Measurements from ENCODE around the gene CUL2. TPM values are rescaled to one million over a fixed set of nuclear protein-coding genes. Genes with fewer than 3 reads are reported as not detected.
"Not testable (repeated sequence)": the region's sequence is repeated elsewhere in the genome, so short reads cannot be mapped to it uniquely, and the experiment has no call there.

Gene CUL2
- total RNA-seq, 1 experiment from 2014 or later, result 51.9 TPM

DNA sequence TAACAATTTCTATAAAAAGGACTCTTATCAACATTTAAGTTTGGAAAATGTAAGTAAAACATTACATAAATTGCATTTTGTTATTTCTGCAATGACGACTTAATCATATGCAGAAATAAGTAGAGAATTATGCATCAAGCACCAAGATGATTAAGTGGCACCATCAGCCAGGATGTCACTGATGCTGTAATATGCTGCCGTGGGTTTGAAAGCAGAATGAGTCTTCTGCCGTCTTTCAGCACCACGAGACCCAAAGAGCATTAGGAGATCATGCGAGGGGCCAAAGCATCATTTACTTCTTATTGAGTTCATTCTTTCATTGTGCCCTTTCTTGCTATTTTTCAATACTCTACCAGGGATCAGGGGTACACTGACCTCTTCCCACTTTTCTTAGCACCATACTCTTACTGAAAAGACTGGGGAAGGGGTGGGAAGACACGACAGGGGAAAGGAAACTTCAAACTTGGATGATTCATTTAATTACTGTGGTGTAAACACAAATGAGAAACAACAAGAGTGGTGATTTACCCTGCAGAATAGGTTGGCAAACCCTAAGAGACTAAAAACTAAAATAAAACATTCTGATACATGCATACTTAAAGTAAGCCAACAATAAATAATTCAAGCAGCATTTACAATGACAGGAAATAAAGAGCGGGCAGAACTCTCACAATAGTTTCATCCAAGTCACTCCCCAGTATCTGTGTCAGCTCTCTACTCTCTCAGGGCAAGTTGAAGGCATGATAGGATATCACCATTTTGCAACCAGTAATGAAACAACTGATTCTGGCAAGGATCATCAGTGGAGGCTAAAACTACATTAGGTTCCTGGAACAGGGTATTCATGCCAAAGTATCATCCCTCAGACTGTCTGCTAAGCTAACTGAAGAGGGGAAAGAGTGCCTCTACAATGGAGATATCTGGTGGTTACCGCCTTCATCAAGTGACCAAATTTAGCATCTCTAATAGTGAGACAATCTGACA, 70.8 kb downstream of the CUL2 start:
- no peak for DNase-seq (ENCODE audit: low read depth)

DNA sequence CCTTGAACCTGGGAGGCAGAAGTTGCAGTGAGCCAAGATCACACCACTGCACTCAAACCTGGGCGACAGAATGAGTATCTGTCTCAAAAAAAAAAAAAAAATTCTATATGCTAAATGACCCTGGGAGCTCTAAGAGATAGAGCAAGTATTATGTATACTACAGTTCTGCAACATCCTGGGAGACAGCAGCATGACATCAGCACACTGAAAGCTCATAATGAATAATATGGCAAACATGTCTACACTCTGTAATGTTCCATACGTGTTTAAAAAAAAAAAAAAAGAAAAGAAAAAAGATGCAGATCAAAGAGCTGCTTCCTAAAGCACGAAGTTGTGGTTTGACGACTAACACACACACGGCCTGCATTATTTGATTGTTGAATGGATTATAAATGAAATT, 72.5 kb downstream of the CUL2 start:
- no peak for DNase-seq (ENCODE audit: low read depth)

DNA sequence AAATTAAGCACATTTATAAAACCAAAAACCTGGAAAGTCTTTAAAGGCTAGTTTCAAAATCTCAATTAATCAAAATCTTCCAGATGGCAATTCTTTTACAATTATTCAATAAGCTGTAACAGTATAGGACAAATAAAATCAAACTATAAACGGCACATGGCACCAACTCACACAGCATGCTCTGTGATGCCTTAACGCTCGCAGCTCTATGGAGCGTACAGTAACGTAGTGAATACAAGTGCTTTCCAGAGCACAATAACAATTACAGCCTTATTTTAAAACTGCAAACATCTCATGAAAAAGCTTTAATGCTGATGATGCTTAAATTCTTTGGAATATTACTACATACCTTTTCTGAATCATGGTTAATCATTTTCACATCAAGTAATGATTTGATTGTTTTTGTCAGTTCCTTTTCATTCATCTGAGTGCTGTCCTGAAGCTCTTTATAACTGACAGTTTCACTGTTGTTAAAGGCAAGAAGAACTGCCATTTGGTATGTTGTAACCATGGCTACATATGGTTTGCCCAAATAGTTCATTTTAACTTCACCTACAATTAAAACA, 74.2 kb downstream of the CUL2 start:
- no peak for DNase-seq (ENCODE audit: low read depth)

DNA sequence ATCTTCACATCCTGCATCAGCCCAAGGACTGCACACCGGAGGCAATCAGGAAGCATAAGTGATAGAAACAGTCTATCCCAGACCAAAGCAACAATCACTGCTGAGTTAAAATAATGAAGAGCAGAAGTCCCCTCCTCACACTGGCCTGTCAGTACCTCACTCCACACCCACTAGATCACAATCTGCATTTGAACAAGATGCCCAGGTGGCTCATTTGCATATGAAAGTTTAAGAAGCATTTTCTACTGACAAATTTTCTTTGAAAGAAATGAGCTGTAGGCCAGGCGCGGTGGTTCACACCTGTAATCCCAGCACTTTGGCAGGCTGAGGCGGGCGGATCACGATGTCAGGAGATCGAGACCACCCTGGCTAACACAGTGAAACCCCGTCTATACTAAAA, 77.4 kb downstream of the CUL2 start:
- DNase-seq (ENCODE audit: low read depth), result no peak

DNA sequence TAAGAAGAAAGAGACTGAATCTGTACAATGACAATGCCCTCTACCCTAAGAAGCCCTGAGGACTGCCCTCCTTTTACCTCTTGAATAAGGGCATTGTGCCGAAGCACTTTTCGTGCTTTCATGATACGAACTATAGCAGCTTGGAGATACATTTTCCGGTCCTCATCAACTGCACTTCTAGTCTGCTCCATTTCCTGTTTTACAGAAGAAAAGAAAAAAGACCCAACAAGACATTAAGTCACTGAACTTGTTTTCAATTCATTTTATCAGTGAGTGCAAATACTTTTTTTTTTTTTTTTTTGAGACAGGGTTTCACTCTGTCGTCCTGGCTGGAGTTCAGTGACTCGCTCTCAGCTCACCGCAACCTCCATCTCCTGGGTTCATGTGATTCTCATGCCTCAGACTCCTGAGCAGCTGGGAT, 78.4 kb downstream of the CUL2 start:
- peak; percentile 12 for DNase-seq (ENCODE audit: low read depth)

DNA sequence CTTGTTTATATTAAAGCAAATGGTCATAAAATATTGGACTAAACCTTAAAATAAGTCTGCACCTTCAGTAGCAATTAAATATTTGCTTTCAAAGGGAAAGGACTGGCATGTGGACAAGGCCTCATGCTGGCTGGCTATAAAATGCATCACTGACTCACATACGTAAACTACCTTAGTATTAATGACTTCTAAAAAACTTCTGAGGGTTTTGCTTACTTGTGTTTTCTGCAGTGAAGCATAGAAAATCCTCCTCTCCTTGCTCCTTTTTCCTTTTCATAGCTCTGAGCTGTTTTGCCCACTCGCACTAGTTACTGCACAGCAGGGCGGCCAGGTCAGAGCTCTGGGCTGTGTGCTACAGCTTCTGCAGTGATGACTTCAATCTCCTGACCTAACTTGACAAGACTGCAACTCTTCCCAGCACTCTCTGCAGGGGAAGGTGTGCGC, 82.3 kb downstream of the CUL2 start:
- DNase-seq (ENCODE audit: low read depth), result no peak

GRCh38 chr10:35006836-35007235, 83.3 kb downstream of the CUL2 start:
- no peak for DNase-seq (ENCODE audit: low read depth)

GRCh38 chr10:35005868-35006267, 84.3 kb downstream of the CUL2 start:
- DNase-seq (ENCODE audit: low read depth), result peak; percentile 93

- no peak for DNase-seq (ENCODE audit: low read depth)
Observed at GRCh38 chr10:35004651-35005050, 85.5 kb downstream of the CUL2 start.

DNA sequence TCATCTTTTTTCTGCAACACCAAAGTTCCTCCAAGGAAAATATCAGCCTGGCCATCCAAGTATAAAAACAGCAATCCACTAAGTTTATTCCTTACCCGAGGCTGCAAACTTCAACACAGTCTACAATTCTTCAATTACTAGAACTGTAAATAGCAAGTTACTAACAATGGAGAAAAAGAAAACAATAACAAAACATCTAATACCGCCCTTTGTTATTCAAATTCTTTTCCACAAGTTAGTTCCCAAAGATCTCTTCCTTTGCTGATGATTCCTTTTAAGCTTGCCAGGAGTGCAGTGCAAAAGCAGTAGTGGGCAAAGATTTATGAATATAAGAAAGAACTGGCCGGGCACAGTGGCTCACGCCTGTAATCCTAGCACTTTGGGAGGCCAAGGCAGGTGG, 86.2 kb downstream of the CUL2 start:
- no peak for DNase-seq (ENCODE audit: low read depth)

GRCh38 chr10:35000936-35001335, 89.2 kb downstream of the CUL2 start:
- DNase-seq (ENCODE audit: low read depth), result no peak

DNA sequence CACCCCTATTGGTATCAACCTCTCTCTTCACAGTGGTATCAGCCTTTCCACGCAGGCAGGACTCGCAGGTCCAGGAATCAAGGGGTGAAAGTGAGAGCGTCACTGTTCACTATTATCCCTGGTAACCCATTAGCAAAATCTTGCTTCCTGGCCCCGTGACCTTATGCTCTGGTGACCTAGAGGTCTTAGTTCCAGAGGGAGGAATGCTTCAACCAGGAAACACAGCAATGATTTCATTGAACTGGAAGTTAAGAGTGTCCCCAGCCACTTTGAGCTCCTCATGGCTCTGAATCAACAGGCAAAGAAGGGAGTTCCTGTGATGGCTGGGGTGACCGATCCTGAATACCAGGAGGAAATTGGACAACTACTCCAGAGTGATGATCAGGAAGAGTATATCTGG, 90.6 kb downstream of the CUL2 start:
- DNase-seq (ENCODE audit: low read depth), result no peak

DNA sequence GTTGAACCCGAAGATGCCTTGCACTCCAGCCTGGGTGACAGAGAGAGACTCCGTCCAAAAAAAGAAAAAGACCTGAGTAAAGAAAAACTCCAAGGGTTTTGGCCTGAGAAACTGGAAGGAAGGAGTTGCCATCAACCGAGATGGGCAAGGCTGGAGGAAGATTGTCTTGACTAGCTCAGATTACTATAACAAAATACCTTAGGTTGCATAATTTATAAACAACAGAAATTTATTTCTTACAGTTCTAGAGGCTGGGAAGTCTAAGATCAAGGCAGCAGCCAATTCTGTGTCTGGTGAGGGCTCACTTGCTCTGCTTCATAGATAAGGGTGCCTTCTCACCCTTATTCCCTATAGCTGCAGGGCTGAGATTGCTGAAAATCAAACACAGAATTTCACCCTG, 91.2 kb downstream of the CUL2 start:
- no peak for DNase-seq (ENCODE audit: low read depth)

GRCh38 chr10:34996843-34997242, 93.3 kb downstream of the CUL2 start:
- DNase-seq (ENCODE audit: low read depth), result peak; percentile 50

- no peak for DNase-seq (ENCODE audit: low read depth)
Observed at GRCh38 chr10:34995925-34996324, 94.2 kb downstream of the CUL2 start.

DNA sequence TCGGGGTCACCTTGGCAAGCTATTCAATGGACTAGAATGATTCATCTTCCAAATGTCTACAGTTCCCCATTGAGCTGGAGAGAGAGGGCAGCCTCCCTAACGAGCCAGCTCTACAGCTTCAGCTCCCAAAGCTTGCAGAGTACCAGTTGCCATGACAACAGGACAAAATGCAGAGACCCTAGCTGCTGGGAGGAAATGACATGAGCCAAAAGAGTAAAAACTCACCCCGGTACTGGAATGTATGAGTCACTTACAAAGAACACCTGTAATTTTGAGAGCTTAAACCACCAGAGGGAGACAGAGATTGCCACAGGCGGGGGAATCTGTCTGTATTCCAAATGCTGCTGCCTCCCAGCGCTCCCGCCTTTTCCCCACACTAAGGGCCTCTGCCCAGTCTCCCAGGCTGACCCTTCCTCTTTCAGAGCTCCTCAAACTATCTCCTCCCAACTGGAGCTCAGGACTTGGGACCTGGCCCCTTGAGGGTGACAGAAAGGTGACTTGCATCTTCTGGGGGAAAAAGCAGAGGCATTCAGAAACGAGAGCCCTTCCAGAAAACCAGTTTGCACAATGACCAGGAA, 95.5 kb downstream of the CUL2 start:
- peak; percentile 81 for DNase-seq (ENCODE audit: low read depth)

DNA sequence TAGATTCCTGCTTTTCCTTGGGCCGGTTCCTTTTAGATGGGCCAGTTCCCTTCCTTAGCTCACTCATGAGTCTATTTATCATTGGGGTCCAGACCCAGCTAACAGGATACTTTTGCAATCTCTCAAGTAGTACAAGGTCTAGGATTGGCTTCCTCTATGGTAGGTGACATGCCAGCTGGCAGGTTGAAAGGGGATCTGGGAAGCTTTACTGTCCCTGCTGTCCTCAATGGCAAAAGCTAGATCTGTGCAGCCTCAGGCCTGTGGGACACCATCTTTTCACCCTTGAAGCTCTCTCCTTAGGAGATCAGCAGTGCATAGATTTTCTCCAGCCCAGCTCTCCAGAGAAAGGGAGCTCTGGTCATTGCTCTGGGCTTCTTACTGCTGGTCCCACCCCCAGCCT, 96.4 kb downstream of the CUL2 start:
- no peak for DNase-seq (ENCODE audit: low read depth)

DNA sequence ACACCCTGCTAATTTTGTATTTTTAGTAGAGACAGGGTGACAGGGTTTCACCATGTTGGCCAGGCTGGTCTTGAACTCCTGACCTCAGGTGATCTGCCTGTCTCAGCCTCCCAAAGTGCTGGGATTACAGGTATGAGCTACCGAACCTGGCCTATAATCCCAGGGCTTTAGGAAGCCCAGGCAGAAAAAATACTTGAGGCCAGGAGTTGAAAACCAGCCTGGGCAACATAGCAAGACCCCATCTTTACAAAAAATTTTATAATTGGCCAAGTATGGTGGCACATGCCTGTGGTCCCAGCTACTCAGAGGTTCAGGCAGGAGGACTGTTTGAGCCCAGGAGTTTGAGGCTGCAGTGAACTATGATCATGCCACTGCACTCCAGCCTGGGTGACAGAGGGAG, 99.0 kb downstream of the CUL2 start:
- DNase-seq (ENCODE audit: low read depth), result not testable (repeated sequence)

- DNase-seq (ENCODE audit: low read depth), result no peak
Observed at GRCh38 chr10:34988397-34989067, 101.6 kb downstream of the CUL2 start.

DNA sequence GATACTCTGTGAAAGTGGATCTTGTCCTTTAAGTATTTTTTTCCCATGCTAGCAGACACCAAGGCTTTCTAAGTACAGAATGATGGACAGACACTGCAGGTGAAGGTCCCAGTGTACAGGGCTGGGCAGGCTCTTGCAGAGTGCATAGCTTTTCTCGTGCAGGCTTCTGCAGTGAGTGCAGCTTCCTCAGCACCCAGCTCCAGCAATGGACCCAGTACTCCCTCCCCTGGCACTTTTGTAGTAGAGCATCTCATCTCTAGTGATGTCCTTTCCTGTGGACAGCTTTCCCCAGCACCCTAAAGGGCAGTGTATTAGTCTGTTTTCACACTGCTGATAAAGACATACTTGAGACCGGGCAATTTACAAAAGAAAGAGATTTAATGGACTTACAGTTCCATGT, 104.3 kb downstream of the CUL2 start:
- DNase-seq (ENCODE audit: low read depth), result peak; percentile 40

DNA sequence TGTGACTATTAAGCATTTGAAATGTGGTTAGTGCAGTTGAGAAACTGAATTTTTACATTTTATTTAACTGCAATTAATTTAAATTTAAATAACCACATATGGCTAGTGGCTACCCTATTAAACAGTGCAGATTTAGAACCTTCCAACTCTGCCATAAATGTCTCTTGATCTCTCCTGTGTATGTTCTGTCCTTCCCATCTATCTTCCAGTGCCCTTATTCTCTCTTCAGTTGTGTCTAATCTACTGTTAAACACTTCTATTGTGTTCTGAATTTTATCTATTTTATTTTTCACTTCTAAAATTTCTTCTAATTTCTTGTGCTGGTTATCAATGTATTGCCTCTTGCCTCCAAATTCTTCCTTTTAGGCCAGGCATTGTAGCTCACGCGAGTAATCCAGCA, 105.0 kb downstream of the CUL2 start:
- no peak for DNase-seq (ENCODE audit: low read depth)

DNA sequence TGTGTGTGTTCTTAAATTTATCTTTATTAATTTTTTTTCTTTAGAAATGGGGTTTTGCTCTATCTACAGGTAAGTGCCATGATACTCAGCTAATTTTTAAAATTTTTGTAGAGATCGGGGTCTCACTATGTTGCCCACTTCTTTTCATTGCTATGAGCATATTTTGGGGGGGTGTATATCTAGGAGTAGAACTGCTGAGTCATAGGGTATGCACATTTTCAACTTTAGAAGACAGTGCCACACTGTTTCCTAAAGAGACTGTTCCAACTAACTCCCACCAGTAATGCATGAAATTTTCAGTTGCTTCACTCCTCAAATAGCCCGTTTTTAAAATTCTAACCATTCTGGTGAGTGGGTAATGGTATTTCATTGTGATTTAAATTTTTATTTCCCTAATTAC, 108.3 kb downstream of the CUL2 start:
- DNase-seq (ENCODE audit: low read depth), result no peak
